Mesodermal cell (in vitro differentiated cells): ENCODE measurements around the gene RNF121.

ENCODE experiments used
- H3K27ac ChIP-seq: 2 replicates; pipeline ENCODE4 v1.7.0; 2013; ENCODE audit warnings: mild to moderate bottlenecking, low read depth, low read length, moderate library complexity; ENCODE audit not compliant: severe bottlenecking
- H3K36me3 ChIP-seq: 2 replicates; pipeline ENCODE4 v1.7.1; 2013; ENCODE audit warnings: mild to moderate bottlenecking, low read length, moderate library complexity; ENCODE audit not compliant: control insufficient read depth, insufficient read depth
- H3K4me1 ChIP-seq: one replicate; pipeline ENCODE4 v1.7.1; 2013; ENCODE audit warnings: mild to moderate bottlenecking, low read length; ENCODE audit not compliant: insufficient read depth, control insufficient read depth, poor library complexity, severe bottlenecking
- H3K4me3 ChIP-seq: 2 replicates; pipeline ENCODE4 v1.7.0; 2013; ENCODE audit warnings: low read length, control low read depth, mild to moderate bottlenecking; ENCODE audit not compliant: insufficient read depth, poor library complexity, severe bottlenecking; ENCODE audit errors: extremely low read depth
- H3K9me3 ChIP-seq: 2 replicates; pipeline ENCODE4 v1.7.1; 2013; ENCODE audit warnings: mild to moderate bottlenecking, low read length, moderate library complexity; ENCODE audit not compliant: control insufficient read depth
- WGBS, 2 experiments: methylation state at CpG; one replicate each; pipeline ENCODE4 v1.1.5; 2013; ENCODE audit warnings: missing lambda C conversion rate in 2 of 2; ENCODE audit not compliant: insufficient coverage in 2 of 2; 5-methylcytosine and 5-hydroxymethylcytosine counted together

The RNF121 gene

DNA sequence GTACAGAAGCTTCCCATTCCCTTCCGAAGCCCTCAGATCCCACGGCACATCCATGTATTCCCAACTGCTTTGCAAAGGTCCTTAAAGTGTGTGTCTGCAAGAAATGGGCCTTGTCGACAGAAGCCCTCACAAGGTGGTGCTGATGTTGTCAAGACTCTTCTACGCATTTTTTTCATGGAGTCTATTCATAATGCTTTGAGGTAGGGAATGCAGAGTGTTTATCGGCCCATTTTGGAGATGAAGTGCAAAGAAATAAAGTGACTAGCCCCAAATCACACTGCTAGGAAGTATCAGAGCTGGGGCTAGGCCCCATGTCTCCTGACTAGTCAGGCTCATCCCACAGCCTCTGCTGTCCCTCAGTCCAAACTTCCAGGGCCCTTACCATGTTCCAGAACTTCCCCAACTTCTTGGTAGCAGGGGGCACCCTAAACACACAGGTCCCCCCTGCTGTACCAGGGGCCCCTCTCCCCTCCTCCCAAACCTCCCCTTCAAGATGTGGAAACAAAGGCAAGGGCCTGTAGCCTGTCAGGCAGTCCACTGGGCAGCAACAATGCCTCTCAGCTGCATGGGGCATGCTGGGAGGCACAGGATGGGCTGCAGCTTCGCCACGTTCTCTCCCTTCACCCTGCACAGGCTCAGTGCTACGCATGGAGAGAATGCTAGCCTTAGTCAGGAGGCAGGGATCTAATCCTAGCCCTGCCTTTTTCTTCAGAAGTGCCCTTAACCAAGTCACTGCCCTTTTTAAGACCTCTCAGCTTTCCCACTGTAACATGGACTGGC is 77.7 kb downstream of the RNF121 start:
- Histone ChIP-seq H3K4me1 (no peaks in the 10 kb centered on the region), H3K27ac (no peak overlapping the region), H3K9me3 (no peaks in the 10 kb centered on the region), H3K36me3 (peaks cover 95% of the 10 kb centered on the region), H3K4me3 (no peak overlapping the region)
- 92 to 100% methylated on average over 7 of the region's 8 CpGs for WGBS, 2 experiments

DNA sequence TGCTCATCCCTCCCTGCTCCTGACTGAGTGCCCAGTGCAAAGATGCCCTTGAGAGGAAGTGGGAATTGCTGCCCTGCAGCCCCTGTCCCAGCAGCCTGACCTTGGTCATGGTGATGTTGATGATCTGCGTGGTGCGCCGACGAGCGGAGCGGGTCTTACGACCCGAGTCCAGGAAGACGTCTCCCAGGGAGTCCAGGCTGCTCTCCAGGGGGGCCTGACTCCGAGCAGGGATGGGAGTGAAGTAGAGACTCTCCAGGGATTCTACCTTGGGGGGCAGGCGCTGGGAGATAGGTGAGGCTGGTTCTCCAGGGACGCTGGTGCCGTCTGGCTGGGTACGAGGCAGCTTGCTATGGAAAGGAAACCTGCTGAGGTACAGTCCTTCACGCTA is 78.2 kb downstream of the RNF121 start:
- no peaks in the 10 kb centered on the region for H3K9me3 ChIP-seq
- no peak overlapping the region for H3K27ac ChIP-seq
- H3K36me3 ChIP-seq, result peaks cover 96% of the 10 kb centered on the region
- H3K4me3 ChIP-seq, result no peak overlapping the region
- H3K4me1 ChIP-seq, result no peaks in the 10 kb centered on the region
- WGBS, 2 experiments, result 96 to 97% methylated on average over 3 to 15 of the region's 15 CpGs

DNA sequence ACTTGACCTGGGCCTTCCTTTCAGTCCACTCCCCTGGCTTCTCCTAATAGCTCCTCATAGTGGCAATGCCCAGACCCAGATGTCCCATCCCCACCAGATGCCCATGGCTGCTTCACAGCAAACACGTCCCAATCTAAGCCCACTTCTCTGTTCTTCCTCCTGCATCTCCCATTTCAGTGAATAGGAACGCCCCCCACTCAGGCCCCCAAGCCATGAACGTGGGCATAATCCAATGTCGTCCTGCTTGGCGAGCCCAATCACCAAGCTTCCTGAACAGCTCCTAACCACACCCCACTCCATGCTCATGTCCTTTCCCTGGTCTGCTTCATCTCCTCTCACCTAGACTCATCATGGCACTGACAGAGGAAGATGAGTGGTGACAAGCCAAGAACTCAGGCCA is 78.7 kb downstream of the RNF121 start:
- peaks cover 96% of the 10 kb centered on the region for H3K36me3 ChIP-seq
- WGBS, 2 experiments, result 91 to 92% methylated on average over 3 to 5 of the region's 5 CpGs
- H3K4me3 ChIP-seq, result no peak overlapping the region
- no peaks in the 10 kb centered on the region for H3K4me1 ChIP-seq
- no peak overlapping the region for H3K27ac ChIP-seq
- H3K9me3 ChIP-seq, result no peaks in the 10 kb centered on the region

DNA sequence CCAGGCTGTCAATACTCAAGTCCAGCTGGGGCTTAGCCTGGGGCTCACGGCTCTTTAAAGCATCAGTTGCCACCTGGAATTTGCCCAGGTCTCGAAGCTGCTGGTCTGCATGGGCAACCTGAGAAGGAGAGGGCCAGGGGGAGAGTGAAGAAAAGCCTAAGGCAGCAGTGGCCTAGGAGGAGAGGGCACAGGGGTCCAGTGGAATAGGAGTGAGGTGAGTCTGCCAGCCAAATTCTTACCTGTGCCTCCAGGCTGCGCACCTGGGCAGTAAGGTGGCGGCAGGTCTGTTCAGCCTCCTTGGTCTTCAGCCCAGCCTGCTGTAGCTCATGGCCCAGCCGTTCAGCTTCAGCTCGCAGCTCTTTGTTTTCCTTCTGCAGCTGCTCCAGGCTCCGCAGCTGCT is 79.9 kb downstream of the RNF121 start:
- no peak overlapping the region for H3K27ac ChIP-seq
- peaks cover 96% of the 10 kb centered on the region for H3K36me3 ChIP-seq
- peaks cover 2% of the 10 kb centered on the region for H3K4me1 ChIP-seq
- H3K4me3 ChIP-seq, result no peak overlapping the region
- WGBS, 2 experiments, result 97 to 99% methylated on average over 5 to 6 of the region's 7 CpGs
- no peaks in the 10 kb centered on the region for H3K9me3 ChIP-seq

DNA sequence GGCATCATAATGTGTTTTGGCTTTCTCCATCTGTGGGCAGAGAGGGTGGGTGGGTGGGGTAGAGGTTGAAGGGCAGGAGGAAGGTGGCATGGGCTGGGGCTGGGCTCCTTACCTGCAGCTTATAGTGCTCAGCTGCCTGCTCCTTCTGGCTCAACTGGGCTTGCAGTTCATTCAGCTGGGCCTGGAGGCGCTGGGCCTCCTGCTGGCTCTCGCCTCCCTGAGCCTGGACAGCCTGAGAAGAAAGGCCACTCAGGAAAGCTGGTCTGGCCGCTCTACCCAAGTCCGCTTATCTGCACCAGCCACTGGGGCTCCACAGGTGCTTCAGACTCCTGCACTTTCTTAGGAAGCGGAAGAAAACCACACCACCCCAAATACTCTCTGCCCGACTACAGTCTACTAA is 80.3 kb downstream of the RNF121 start:
- Histone ChIP-seq H3K36me3 (peaks cover 96% of the 10 kb centered on the region), H3K4me3 (no peak overlapping the region), H3K9me3 (no peaks in the 10 kb centered on the region), H3K27ac (no peak overlapping the region), H3K4me1 (peaks cover 3% of the 10 kb centered on the region)
- 92 to 100% methylated on average over 6 of the region's 6 CpGs for WGBS, 2 experiments

DNA sequence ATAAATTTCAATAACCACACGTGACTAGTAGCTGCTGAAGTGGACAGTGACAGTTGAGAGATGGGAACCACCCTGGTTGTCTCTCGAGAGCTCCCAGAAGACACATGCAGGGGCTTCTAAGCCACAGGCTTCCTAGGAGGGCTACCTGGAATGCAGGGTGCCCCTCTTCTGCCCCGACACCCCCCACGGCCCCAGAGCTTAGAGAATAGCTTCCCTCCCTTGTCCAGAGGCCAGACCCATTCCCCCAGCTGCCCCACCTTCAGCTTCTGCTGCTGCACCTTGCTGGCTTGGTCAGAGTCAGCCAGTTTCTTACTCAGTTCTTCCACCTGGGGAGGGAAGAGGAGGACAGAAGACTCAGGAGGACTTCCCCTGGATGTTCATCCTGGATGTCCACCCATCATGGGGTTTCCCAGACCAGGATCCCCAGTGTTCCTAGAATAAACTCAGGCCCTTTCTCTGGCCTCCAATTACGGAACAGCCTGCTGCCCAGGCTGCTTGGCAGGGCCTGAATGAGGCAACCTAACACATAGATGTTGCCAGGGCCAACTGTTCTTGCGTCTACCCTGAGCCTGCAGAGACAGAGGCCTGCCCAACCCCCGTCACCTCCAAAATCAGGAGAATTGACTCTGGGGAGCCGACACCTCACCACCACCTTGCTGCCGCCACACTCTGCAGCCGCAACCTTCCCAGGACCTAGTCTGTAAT is 81.8 kb downstream of the RNF121 start:
- 94 to 97% methylated on average over 8 to 9 of the region's 10 CpGs for WGBS, 2 experiments
- H3K4me3 ChIP-seq, result no peak overlapping the region
- H3K27ac ChIP-seq, result no peak overlapping the region
- H3K4me1 ChIP-seq, result peaks cover 3% of the 10 kb centered on the region
- H3K36me3 ChIP-seq, result peaks cover 96% of the 10 kb centered on the region
- no peaks in the 10 kb centered on the region for H3K9me3 ChIP-seq

DNA sequence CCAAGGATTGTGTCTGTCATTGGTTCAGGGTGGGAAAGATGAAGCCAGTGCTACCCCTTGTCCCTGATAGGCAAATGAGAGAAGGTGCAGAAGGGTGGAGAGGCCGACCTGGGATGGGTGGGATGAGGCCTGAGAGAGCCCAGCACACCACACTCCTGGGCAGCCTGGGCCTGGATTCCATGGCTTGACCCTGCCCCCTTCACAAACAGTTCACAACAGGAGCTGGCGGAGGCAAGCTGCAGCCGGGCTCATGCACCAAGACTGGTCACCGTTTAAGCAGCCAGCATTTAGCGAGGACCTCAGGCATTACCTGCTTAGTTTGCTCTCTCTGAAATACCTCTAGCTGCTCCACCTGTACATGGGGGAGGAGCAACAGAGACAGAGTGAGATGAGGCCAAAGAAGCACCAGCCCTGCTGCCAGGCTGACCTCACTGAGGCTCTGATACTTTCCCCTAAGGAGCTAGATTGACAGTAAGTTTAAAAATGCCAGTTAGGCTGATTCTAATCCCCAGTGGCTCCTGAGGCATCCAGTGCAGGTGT is 83.3 kb downstream of the RNF121 start:
- 78 to 100% methylated on average over 2 to 5 of the region's 5 CpGs for WGBS, 2 experiments
- Histone ChIP-seq H3K27ac (no peak overlapping the region), H3K9me3 (no peaks in the 10 kb centered on the region), H3K4me1 (peaks cover 3% of the 10 kb centered on the region), H3K36me3 (peaks cover 96% of the 10 kb centered on the region), H3K4me3 (no peak overlapping the region)

DNA sequence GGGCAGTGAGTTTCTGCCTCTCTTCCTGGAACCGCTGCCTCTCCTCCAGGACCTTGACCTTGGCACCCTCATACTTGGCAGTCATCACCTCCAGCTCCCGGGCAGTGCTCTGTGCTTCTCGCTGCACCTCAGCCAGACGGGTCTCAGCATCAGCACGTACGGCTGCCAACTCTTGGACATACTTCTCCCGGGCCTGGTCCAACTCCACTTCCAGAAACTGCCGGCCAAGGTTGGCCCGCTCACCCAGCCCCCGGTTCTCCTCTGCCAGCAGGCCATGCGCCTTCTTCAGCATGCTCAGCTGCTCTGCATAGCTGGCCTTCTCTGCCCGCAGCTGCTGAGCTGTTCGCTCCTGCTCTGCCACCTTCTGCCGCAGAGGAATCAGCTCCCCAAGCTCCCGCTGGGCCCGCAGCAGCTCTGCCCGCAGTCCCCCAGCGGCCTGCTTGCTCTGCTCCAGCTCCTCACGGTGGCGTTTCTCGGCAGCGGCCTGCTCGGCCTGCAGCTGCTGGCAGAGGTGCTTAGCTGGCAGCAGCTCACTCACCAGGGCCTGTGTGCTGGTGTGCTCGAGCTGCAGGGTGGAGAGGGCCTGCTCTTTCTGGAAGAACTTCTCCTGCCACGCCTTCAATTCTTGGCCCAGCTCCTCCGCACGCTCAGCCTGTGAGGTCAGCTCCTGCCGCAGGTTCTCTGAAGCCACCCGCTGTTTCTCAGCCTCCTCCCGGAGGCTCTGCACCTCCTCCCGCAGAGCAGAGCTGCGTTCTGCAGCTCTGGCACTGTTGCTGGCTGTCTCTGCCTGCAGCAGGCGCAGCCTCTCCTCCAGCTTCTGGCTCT is 84.3 kb downstream of the RNF121 start:
- 95 to 96% methylated on average over 30 to 33 of the region's 33 CpGs for WGBS, 2 experiments
- no peak overlapping the region for H3K4me3 ChIP-seq
- H3K36me3 ChIP-seq, result peaks cover 96% of the 10 kb centered on the region
- H3K4me1 ChIP-seq, result peaks cover 3% of the 10 kb centered on the region
- H3K9me3 ChIP-seq, result no peaks in the 10 kb centered on the region
- H3K27ac ChIP-seq, result no peak overlapping the region

DNA sequence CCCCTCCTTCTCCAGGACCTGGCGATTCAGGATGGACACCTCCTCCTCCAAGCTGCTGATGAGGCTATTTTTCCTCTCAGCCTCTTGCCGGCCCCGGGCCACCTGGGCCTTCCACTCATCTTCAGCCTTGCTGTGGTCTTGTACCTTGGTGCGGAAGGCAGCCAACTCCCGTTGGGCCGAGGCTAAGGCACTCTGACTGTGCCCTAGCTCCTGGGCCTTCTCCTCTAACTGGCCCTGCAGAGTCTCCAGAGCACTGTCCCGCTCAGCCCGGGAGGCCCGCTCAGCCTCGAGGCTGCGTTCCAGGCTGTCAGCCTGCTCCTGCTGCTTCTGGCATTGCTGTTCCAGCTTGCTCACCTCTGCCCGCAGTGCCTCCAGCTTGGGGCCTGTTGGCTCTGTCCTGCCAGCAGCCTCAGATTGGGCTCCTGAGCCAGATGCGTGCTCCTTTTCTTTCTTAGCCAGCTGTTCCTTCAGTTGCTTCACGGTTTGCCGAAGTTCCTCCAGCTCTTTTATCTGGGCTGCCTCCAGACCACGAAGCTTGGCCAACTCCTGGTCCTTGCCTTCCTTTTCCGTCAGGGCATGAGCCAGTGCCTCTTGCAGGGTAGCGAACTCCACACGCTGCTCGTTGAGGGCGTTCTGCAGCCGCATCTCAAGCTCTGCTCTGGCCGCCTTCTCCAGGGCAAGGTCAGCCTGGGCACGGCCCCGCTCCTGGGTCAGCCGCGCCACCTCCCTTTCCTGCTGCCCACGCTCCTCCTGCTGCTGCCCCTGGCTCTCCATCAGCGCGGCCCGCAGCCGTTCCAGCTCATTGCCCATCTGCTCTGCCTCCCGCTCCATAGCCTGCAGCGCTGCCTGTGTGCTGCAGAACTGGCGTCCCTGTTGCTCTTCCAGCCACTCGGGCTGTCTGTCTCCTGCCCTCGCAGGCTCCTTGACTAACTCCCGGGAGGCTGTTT is 85.2 kb downstream of the RNF121 start:
- Histone ChIP-seq H3K4me1 (peaks cover 3% of the 10 kb centered on the region), H3K36me3 (peaks cover 98% of the 10 kb centered on the region), H3K27ac (no peak overlapping the region), H3K4me3 (no peak overlapping the region), H3K9me3 (no peaks in the 10 kb centered on the region)
- 97 to 98% methylated on average over 35 to 38 of the region's 38 CpGs for WGBS, 2 experiments
